GM23338 (cell line): ENCODE results near the gene ADAM15. TPM values are rescaled to one million over a fixed set of nuclear protein-coding genes. Genes with fewer than 3 reads are reported as not detected.

Experiments used
- ATAC-seq: fragments of 200-7000 bp; cut with Tn5 transposase; 3 replicates; pipeline ENCODE4 v1.9.1; 2020
- DNase-seq: peaks from one replicate; pipeline ENCODE4 v3.0.0-alpha.2; 2015; ENCODE audit warnings: low spot score
- H2AFZ ChIP-seq: fragments of 200-600 bp; sonication (generic); 2 replicates; pipeline ENCODE4 v1.8.0; 2016; ENCODE audit warnings: antibody characterized with exemption, mild to moderate bottlenecking, moderate library complexity
- H3F3A ChIP-seq: fragments of 200-600 bp; sonication (generic); replicated peaks from 2 replicates; pipeline ENCODE4 v1.8.0; 2017; ENCODE audit warnings: antibody characterized with exemption, mixed run types, low read depth
- H3K27ac ChIP-seq: fragments of 200-600 bp; sonication (generic); 2 replicates; pipeline ENCODE4 v1.6.1; 2016; ENCODE audit warnings: low read depth
- H3K27me3 ChIP-seq: fragments of 200-600 bp; sonication (generic); 2 replicates; pipeline ENCODE4 v1.8.0; 2016; ENCODE audit warnings: mild to moderate bottlenecking, mixed run types, moderate library complexity; ENCODE audit not compliant: insufficient read depth
- H3K36me3 ChIP-seq: fragments of 200-600 bp; sonication (generic); 2 replicates; pipeline ENCODE4 v1.8.0; 2016; ENCODE audit warnings: mild to moderate bottlenecking; ENCODE audit not compliant: insufficient read depth
- H3K4me1 ChIP-seq: fragments of 200-600 bp; sonication (generic); 2 replicates; pipeline ENCODE4 v1.8.0; 2016; ENCODE audit warnings: mild to moderate bottlenecking, moderate library complexity; ENCODE audit not compliant: insufficient read depth
- H3K4me2 ChIP-seq: fragments of 200-600 bp; sonication (generic); 2 replicates; pipeline ENCODE4 v1.7.1; 2017; ENCODE audit warnings: mixed run types
- H3K4me3 ChIP-seq: fragments of 200-600 bp; sonication (generic); 2 replicates; pipeline ENCODE4 v1.6.1; 2016; ENCODE audit warnings: mixed run types
- H3K79me2 ChIP-seq: fragments of 200-600 bp; sonication (generic); replicated peaks from 2 replicates; pipeline ENCODE4 v1.8.0; 2017; ENCODE audit warnings: mild to moderate bottlenecking; ENCODE audit not compliant: insufficient read depth
- H3K9me2 ChIP-seq: fragments of 200-600 bp; sonication (generic); 2 replicates; pipeline ENCODE4 v1.8.0; 2017; ENCODE audit not compliant: insufficient read depth
- H4K20me1 ChIP-seq: fragments of 200-600 bp; sonication (generic); replicated peaks from 2 replicates; pipeline ENCODE4 v1.8.0; 2017; ENCODE audit warnings: mild to moderate bottlenecking; ENCODE audit not compliant: insufficient read depth
- H3K27ac Mint-ChIP-seq: 2 replicates; pipeline ENCODE4 v1.8.0; 2020; ENCODE audit warnings: inconsistent platforms, mild to moderate bottlenecking, moderate library complexity, mixed read lengths
- H3K27me3 Mint-ChIP-seq: 3 replicates; pipeline ENCODE4 v1.8.0; 2022; ENCODE audit warnings: low read depth, mild to moderate bottlenecking, moderate library complexity, mixed read lengths, inconsistent platforms; ENCODE audit not compliant: insufficient read depth, poor library complexity
- H3K36me3 Mint-ChIP-seq: 3 replicates; pipeline ENCODE4 v1.8.0; 2021; ENCODE audit warnings: low read depth, mild to moderate bottlenecking, inconsistent platforms, moderate library complexity, mixed read lengths
- H3K4me1 Mint-ChIP-seq: 3 replicates; pipeline ENCODE4 v1.8.0; 2020; ENCODE audit warnings: mild to moderate bottlenecking, inconsistent platforms, mixed read lengths
- H3K4me3 Mint-ChIP-seq: 3 replicates; pipeline ENCODE4 v1.8.0; 2021; ENCODE audit warnings: moderate library complexity, mild to moderate bottlenecking, inconsistent platforms, mixed read lengths
- H3K9me3 Mint-ChIP-seq: 3 replicates; pipeline ENCODE4 v1.8.0; 2020; ENCODE audit warnings: moderate library complexity, mild to moderate bottlenecking, inconsistent platforms, mixed read lengths
- CREB1 ChIP-seq: fragments of 250-450 bp; sonication (Bioruptor Pico); IDR thresholded peaks from 2 replicates; pipeline ENCODE4 v1.5.0; 2020; ENCODE audit warnings: low read depth, mild to moderate bottlenecking, moderate library complexity
- CTCF ChIP-seq, 2 experiments: fragments of 200-600 bp in 1 of 2; sonication (generic) in 1 of 2; conservative IDR thresholded peaks; 2 replicates each; pipeline versions ENCODE4 v1.5.1 to v1.6.1; 2016 to 2017; ENCODE audit warnings: antibody characterized with exemption in 2 of 2, low read depth in 2 of 2, mild to moderate bottlenecking in 2 of 2, moderate library complexity in 1 of 2
- ETS1 ChIP-seq: IDR thresholded peaks from 2 replicates; pipeline ENCODE4 v1.6.1; 2016; ENCODE audit warnings: antibody characterized with exemption
- EZH2 ChIP-seq: fragments of 200-600 bp; sonication (generic); IDR thresholded peaks from one replicate; pipeline ENCODE4 v1.8.0; 2017; ENCODE audit warnings: antibody characterized with exemption, mild to moderate bottlenecking, low read depth; ENCODE audit not compliant: unreplicated experiment
- EZH2phosphoT487 ChIP-seq: fragments of 200-600 bp; sonication (generic); IDR thresholded peaks from one replicate; pipeline ENCODE4 v1.8.1; 2018; ENCODE audit warnings: antibody characterized with exemption; ENCODE audit not compliant: unreplicated experiment
- JUNB ChIP-seq: IDR thresholded peaks from one replicate; pipeline ENCODE4 v1.6.1; 2016; ENCODE audit warnings: antibody characterized with exemption; ENCODE audit not compliant: unreplicated experiment
- NANOG ChIP-seq: IDR thresholded peaks from 2 replicates; pipeline ENCODE4 v1.6.1; 2016; ENCODE audit warnings: antibody characterized with exemption, borderline replicate concordance
- REST ChIP-seq: IDR thresholded peaks from one replicate; pipeline ENCODE4 v1.6.1; 2018; ENCODE audit warnings: antibody characterized with exemption; ENCODE audit not compliant: unreplicated experiment
- STAT1 ChIP-seq: IDR thresholded peaks from one replicate; pipeline ENCODE4 v1.6.1; 2016; ENCODE audit warnings: antibody characterized with exemption; ENCODE audit not compliant: unreplicated experiment
- ZNF114 ChIP-seq: fragments of 250-450 bp; sonication (Bioruptor Pico); IDR thresholded peaks from 2 replicates; pipeline ENCODE4 v1.5.0; 2020; ENCODE audit warnings: mild to moderate bottlenecking, moderate library complexity
- polyA plus RNA-seq: library from polyadenylated mRNA; unstranded; fragments of >200 nt; fragmentation: Nextera tagmentation; extraction: Ambion mirVana; gene quantifications from 2 replicates; pipeline ENCODE4 v1.2.1, GENCODE V29; 2016
- total RNA-seq: library from RNA; depleted of rRNA; stranded (reverse); fragments of >200 nt; shearing (Covaris generic); gene quantifications from 2 replicates; pipeline ENCODE4 v1.2.3, GENCODE V29; 2014

Gene ADAM15
- total and polyA plus RNA-seq, 2 experiments from 2014 or later: 24.2 to 31.1 TPM

GRCh38 chr1:155068599-155068998, 17.5 kb downstream of the ADAM15 start:
- Histone ChIP-seq H3K4me1 (peaks cover 30% of the 10 kb centered on the region), H3K4me3 (no peak overlapping the region), H3F3A (peaks cover 27% of the 10 kb centered on the region), H3K27me3 (peaks cover 21% of the 10 kb centered on the region), H3K9me2 (no peaks in the 10 kb centered on the region), H2AFZ (no peak overlapping the region), H3K79me2 (peaks cover 14% of the 10 kb centered on the region), H4K20me1 (peaks cover 22% of the 10 kb centered on the region), H3K27ac (no peak overlapping the region), H3K36me3 (no peaks in the 10 kb centered on the region), H3K4me2 (no peak overlapping the region)
- Mint-ChIP-seq H3K4me3 (no peak overlapping the region; the same call in 2 of the 3 replicates), H3K27ac (no peak overlapping the region), H3K27me3 (peaks cover 19% of the 10 kb centered on the region), H3K36me3 (peaks cover 28% of the 10 kb centered on the region), H3K4me1 (peaks cover 51% of the 10 kb centered on the region), H3K9me3 (no peaks in the 10 kb centered on the region)
- ATAC-seq (no peak), DNase-seq (no peak)
- no peak for TF ChIP-seq NANOG
- TF ChIP-seq ETS1: no peak
- TF ChIP-seq CTCF (conservative IDR thresholded peaks at IDR 0.05; ENCODE audit: low read depth in 2 of 2): no peak
- no peak for TF ChIP-seq EZH2
- TF ChIP-seq STAT1: no peak
- TF ChIP-seq REST: no peak
- no peak for TF ChIP-seq EZH2phosphoT487
- no peak for TF ChIP-seq CREB1
- no peak for TF ChIP-seq JUNB
- no peak for TF ChIP-seq ZNF114
